Caki2 (cell line): Measurements from ENCODE around the gene RNF212. TPM values are rescaled to one million over a fixed set of nuclear protein-coding genes. Genes with fewer than 3 reads are reported as not detected.

Source experiments
- DNase-seq: peaks from one replicate; pipeline ENCODE4 v3.0.0-alpha.2; 2015; ENCODE audit warnings: low read depth
- in situ Hi-C: cut with HindIII; loops from 2 replicates; pipeline ENCODE4 v1.10.0; 2016; ENCODE audit warnings: low sequenced_read_pairs, low pct_unique_long_range_greater_than_20kb, mixed read lengths
- total RNA-seq: library from RNA; depleted of rRNA; stranded (reverse); fragments of >200 nt; shearing (Covaris generic); gene quantifications from 2 replicates; pipeline ENCODE4 v1.2.3, GENCODE V29; 2014; ENCODE audit warnings: low replicate concordance

Gene RNF212
- total RNA-seq, 1 experiment from 2014 or later = not detected

GRCh38 chr4:1093391-1094335 lies 19.7 kb downstream of the RNF212 start:
- DNase-seq = no peak
- in situ Hi-C loops = no loop called here

DNA sequence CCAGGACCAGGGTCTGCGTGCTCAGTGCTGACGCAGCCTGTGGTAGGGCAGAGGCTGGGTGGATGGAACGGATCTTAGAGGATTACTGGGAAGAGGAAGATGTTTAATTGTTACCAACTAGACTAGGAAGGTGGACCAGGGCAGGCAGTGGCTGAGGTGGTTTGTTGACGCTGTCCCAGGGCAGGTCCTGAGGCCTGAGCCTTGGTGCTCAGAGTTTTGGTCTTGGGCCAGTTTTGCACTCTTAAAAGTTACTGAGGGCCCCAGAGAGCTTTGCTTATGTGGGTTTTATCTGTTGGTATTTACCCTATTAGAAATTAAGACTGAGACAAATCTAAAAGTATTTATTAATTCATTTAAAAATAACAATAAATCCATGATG lies 20.4 kb downstream of the RNF212 start:
- in situ Hi-C loops = no loop called here
- no peak for DNase-seq

GRCh38 chr4:1092026-1092982 lies 21.1 kb downstream of the RNF212 start:
- DNase-seq = no peak
- in situ Hi-C loops = no loop called here

DNA sequence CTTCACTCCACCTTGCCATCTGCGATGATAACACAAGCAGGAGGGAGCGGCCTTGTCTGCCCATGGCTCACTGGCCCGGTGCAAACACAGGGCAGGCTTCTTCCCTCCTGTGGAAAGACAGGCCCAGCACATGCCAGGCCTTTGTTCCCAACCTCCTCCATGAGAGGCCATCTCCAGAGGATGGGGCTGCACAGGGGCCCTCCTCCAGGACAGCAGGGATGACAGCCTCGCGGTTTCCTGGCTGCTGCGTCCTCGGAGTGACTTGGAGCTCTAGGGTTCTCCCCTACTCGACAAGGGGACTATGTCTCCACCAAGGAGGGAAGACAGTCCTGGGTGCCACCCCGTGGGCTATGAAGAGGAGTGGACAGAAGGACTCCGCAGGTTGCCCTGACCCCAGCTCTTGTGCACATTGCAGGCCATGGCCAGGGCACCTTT lies 21.8 kb downstream of the RNF212 start:
- DNase-seq = no peak
- in situ Hi-C loops = no loop called here

DNA sequence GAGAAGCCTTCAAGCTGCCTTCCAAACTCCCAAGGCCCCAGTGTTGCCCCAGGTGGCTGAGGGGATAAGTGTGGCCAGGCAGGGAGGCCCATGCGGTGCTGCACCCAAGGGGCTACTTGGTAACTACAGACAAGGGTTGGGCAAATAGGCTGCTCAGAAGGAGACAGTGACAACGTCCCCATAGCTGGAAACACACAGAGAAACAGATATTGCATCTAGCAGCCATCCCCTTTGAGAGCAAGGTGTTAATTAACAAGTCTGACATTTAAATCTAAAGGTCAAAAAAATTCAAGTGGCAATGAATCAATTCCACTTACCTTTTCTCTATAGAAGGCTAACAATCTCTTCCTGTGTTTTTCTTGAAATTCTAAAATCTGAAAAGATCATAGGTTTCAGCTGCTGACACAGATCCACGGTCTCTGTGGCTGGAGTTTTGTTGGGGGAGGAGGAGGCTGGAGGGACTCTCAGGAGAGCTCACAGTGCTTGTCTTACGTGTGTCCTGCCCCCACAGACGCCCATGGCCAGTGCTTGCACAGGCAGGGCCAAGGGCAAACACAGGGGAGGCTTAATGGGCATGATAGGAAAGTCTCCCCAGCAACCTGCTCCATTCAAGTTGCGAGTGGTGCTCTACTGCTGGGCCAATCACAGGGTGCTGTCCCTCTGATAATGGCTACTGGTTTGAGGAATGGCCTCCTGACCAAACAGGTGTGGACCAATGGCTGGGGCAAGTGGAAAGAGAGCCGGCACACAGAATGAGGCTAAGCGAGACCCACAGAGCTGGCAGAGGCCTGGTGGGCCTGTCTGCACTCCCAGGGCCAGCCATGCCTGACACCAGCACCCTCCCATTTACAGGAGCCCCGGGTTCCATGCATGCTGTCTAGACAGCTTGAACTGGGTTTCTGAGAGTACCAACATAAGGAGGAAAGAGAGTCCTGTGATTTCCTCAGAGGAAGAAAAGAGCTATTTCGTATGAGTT lies 22.6 kb downstream of the RNF212 start:
- no peak for DNase-seq
- in situ Hi-C loops = no loop called here

DNA sequence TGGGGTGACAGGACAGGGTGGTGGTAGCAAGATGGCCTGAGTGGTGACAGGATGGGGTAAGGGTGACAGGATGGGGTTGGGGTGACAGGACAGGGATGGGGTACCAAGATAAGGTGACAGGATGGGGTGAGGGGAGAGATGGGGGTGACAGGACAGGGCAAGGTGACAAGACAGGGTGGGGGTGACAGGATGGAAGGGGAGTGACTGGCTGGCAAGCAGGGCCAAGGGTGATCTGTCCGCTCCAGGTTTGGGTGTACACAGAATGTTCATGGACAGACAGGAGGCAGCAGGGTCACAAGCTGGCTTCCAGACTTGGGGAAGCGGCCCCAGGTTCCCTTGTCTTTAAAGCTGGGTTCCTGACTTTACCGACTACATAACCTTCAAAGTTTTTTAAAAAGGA lies 23.3 kb downstream of the RNF212 start:
- in situ Hi-C loops = no loop called here
- DNase-seq = no peak

GRCh38 chr4:1087371-1087770 lies 26.0 kb downstream of the RNF212 start:
- in situ Hi-C loops = no loop called here
- no peak for DNase-seq

DNA sequence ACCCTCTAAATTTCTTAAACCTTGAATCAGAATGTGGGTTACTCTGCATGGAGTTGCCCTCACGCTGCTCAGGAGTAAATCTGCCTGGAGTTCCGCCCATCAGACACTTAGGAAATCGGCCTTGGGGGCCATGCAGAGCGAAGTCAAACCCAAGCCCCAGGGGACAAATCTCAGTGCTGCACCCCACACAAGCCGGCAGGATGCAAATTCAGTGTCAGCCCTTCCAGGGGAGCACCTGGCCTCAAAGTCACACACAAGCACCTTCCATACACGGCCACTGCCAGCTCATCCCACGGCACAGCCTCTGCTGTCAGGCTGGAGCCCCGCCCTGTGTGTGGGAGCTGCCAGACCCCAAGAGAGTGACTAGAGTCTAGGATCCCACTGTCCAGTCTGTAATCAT lies 27.4 kb downstream of the RNF212 start:
- DNase-seq = no peak
- in situ Hi-C loops = no loop called here

DNA sequence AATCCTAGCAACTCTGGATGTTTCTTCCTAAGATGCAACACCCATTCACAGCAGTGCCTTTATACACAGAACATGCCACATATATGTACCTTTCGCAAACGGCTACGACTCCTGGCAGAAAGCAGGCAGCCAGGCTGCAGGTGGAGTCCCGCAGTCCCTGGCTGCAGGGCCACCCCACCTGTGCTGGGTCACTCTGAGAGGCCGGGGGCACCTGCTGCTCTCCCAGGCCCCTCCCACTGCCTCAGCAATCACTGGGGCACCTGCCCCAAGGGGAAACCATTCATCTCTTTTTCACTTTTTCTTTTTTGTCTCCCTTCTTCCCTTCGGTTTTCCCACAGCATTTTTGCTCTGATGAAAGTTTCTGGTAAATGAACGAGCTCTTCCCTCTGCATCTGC lies 28.0 kb downstream of the RNF212 start:
- DNase-seq = no peak
- in situ Hi-C loops = no loop called here

DNA sequence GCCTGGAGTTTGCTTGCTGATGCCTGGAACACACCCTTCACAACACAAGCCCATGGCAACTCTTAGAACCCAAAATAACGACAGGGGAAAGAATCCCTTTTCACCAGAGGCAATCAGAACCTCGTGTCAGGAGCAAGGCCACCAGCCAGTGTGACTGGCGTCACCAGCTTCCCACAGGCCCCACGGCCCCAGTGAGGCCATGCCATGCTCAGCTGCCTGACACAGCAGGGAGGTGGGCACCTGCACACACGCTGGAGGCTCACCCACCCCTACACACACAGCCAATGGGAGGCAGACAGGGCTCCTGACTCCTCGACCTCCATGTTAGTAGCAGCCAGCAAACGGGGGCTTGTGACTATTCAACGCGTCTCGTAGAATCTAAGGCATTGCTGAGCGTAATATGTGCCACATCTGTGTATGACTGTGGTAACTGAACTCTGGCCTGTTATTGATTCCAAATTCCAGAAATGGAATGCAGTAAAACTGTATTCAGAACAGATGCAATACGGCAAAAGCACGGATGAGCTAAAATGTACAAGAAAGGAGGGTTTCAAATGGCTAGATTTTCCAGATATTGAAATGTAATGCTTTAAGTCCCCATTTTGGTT lies 28.5 kb downstream of the RNF212 start:
- in situ Hi-C loops = no loop called here
- no peak for DNase-seq

DNA sequence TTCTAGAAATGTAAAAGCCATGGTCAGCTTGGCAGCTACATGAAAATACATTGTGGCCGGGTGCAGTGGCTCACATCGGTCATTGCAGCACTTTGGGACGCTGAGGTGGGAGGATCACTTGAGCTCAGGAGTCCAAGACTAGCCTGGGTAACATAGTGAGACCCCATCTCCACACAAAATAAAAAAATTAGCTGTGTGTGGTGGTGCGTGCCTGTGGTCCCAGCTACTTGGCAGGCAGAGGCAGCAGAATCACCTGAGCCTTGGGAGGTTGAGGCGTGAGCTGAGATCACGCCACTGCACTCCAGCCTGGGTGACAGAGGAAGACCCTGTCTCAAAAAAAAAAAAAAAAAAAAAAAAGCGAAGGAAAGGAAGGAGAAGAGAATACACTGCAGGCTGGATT lies 29.0 kb downstream of the RNF212 start:
- no peak for DNase-seq
- in situ Hi-C loops = no loop called here

DNA sequence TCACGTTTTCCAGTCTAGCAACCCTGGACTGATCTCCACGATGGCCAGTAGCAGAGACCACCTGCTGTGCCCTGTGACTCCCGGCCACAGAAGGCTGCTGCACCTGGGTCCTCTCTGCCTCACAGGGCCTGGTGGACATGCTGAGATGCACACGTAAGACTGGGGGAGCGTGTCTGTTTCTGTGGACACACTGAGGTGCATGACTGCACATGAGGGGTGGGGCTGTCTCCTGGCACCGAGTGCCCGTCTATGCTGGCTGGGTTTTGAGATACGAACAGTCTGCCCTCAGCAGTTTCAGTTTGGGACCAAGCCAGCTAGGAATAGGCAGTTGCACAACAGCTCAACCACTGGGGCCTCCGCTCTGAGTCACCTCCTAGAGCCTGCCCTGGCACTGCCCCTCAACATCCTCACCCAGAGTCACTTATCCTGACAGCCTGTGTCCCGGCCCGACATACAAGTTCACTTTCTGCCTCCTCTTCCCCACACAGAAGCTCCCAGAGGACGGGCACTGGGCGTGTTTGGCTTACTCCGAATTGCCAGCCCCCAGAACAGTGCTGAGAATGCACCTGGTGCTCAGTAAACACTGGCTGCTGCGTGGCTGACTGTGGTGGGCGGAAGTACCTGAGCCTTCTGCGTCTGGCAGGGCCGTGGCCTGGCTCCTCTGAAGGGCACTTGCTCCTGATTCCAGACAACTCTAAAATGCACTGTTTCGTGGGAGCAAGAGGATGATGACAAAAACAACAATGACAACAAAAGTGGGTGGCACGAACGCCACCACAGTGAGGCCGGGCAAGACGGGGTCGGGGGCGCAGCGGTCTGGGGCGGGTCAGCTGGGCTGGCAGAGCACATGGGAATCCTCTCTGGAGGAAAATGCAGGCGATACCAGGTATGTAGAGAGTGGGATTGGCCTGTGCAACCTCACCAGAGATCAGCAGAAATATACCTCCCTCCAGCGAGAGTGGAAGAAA lies 30.9 kb downstream of the RNF212 start:
- in situ Hi-C loops = no loop called here
- DNase-seq = peak; percentile 97

DNA sequence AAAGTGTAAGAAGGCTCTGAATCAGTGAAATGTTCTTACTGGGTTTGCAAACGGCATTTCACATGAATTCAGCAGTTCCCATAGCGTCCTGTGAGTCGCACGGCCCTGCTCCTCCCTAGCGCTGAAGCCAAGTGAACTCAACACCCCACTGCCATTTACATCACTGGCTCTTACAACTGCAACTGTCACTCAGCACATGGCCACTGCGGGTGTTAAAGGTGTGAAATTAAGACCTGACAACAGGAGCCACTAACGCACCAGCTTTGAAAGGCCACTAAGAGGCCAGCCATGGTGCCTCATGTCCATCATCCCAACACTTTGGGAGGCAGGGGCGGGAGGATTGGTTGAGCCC lies 31.7 kb downstream of the RNF212 start:
- in situ Hi-C loops = no loop called here
- no peak for DNase-seq

DNA sequence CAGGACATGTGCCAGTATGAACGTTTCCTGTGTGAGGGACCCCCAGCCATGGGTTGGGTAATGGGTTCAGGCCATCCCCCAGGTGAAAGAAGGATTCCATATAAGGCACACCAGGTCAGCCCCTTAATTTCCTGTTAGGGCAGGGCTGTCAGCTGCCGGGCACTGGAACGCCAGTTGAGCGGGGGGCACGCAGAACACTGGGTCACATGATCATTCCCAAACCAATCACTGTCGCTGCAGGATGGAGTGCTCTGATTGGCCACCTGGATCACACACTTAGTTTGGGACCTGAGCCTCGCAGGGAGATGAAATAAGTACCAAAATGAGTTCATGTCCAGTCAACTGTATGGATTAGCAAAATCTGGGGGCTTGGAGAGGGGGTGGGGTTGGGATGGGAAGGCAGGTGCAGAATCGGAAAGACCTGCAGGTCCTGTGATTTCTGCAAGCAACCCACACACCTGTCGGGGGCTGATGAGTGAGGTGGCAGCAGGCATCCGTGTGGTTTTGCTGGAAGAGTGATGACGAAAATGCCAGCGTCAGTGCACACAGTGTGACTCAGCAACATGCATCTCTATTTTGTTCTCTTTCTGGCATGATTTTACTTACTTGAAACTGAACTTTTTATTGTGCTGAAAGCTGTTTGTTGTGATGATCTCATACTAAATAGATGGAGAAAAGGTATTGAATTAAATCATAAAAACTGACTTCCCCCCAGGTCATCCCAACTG lies 32.2 kb downstream of the RNF212 start:
- peak; percentile 70 for DNase-seq
- in situ Hi-C loops = no loop called here

- in situ Hi-C loops = no loop called here
- no peak for DNase-seq
Measured at GRCh38 chr4:1080432-1080831, 32.9 kb downstream of the RNF212 start.

GRCh38 chr4:1079711-1080265 lies 33.6 kb downstream of the RNF212 start:
- DNase-seq = no peak
- in situ Hi-C loops = no loop called here
